ENCODE measurements around the gene CXCR6.

CXCR6 gene

DNA sequence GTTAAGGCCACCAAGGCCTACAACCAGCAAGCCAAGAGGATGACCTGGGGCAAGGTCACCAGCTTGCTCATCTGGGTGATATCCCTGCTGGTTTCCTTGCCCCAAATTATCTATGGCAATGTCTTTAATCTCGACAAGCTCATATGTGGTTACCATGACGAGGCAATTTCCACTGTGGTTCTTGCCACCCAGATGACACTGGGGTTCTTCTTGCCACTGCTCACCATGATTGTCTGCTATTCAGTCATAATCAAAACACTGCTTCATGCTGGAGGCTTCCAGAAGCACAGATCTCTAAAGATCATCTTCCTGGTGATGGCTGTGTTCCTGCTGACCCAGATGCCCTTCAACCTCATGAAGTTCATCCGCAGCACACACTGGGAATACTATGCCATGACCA lies 3.6 kb downstream of the CXCR6 start:
- DNase-seq (ENCODE audit: low read depth in 3 of 3, low spot score in 1 of 3), result no peak

DNA sequence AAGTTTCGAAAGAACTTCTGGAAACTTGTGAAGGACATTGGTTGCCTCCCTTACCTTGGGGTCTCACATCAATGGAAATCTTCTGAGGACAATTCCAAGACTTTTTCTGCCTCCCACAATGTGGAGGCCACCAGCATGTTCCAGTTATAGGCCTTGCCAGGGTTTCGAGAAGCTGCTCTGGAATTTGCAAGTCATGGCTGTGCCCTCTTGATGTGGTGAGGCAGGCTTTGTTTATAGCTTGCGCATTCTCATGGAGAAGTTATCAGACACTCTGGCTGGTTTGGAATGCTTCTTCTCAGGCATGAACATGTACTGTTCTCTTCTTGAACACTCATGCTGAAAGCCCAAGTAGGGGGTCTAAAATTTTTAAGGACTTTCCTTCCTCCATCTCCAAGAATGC lies 4.1 kb downstream of the CXCR6 start:
- DNase-seq (ENCODE audit: low read depth in 3 of 3, low spot score in 1 of 3), result no peak

DNA sequence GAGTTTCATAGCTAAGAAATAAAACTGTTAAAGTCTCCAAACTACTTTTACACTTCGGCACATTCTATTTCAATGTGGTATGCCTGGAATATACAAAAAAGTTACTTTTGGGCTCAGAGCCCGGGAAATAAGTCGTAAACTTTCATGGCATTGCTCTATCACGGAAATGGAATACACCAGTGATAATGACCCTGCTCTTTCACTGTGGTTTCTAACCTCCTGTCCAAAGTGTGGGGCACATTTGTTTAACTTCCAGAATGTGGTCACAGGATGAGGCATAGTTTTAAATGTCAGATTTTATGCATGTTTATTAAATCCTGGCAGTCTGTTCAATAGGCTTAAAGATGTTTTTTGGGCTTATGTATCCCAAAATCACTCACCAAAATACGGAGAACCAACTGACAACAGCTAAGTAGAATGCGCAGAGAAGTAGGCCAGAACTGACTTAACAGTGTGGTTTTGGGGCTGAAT lies 5.1 kb downstream of the CXCR6 start:
- DNase-seq (ENCODE audit: low read depth in 3 of 3, low spot score in 1 of 3), result no peak

DNA sequence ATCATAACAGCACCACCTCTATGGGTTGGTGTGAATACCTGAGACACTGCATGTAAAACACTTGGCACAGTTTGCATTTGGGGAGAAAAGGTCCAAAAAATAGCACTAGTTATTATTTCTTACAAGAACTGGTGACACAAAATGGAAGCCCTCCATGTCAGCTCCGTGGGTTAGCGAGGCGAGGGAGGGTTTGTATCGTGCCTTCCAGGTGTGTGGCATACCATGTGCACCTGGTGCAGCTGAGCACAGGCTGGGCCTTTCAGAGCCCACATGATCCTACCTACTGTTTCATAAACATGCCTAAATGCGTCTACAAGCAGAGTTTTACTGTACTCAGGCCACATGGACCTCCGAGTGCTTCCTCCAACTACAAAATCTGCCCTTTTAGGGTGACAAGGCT lies 5.6 kb downstream of the CXCR6 start:
- no peak for DNase-seq (ENCODE audit: low read depth in 3 of 3, low spot score in 1 of 3)

DNA sequence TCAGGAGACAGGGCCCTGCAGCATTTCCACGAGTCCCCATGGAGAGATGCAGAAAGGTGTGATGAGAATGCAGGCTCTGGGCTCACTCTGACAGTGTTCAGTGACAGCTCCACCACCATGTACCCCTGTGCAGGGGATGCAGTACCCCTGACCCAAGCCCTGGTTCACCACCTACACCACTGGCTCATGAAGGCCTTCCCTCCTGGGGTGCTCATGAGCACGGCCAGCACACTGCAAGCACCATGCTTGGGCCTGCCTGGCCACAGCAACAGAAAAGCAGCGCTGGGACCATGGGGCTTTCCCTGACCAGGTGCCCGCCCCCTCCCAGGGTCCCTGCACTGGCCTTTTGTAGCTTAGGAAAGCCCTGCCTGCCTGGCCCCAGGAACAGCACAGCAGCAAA lies 6.2 kb downstream of the CXCR6 start:
- DNase-seq (ENCODE audit: low read depth in 3 of 3, low spot score in 1 of 3), result no peak

DNA sequence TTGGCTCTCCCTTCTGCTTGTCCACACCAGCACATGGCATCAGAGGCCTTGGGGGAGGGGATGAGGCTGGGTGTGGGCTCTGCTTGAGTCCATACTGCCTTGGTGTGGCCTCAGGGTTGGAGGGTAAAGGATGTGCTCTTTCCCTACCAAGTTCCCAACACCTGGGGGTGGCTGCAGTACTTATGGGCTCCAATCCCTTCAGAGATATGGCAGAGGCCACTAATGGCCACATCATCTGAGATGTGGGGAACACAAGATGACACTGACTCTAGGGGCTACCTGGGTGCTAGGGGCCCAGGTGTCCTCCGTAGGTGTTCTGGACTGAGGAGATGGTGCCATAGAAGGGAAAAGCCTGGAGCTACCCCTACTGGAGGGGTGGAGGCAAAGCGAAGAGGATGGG lies 6.9 kb downstream of the CXCR6 start:
- DNase-seq (ENCODE audit: low read depth in 3 of 3, low spot score in 1 of 3), result no peak

DNA sequence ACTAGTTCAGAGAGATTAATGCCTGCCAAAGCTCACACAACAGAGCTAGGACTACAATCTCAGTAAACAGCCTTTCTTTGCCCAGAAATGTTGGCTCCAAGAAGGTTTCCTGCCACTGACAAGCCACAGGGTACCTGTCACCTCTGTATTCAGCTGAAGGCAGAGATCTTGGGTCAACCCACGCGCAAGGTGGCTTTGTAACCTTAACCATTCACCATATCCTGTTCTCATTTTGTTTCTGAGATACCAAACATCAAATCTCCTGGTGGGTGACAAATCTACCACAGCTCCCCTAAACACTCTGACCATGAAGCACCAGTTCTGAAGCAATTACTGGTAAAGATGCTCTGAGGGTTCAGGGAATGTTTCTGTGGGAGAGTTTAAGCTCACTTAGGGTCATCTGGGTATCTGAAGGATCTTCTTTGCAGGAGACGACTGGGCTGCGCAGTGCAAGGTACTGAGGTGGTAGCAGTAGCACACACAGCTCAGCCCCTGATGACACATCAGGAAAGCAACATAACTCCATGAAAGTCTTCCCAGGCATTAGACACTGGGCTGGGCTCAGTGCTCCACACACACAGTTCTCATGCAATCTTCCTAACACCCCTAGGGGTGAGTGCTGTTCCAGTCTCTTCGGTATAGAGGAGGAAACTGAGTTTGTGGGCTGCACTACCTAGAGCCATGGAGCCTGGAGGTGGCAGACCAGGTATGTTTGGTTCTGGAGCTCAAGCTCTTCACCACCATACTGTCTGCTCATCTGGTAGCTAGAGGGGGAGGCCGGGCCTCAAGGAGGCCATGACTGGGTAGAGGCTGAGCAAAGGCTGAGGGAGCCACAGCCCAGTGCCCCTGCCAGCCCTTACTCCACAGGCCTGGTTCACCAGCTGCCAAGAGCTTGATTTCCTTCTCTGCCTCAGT lies 7.7 kb downstream of the CXCR6 start:
- no peak for DNase-seq (ENCODE audit: low read depth in 3 of 3, low spot score in 1 of 3)

DNA sequence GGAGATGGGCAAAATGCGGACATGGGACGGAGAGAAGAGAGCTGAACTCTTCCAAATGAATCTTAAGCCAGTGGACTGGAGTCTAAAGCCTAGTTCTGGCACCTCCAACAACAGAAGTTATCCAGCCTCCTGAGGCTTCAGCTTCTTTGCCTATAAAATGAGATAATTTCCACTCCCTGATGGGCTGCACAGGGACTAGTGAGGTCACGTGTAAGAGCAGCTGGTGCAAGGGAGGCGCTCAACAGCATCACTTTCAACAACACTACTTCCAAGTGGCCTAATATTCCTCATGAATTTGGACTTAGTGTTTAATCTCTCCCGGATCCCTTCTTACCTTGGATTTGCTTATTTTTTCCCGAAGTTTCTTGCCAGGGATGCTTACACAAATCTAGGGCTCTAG lies 8.7 kb downstream of the CXCR6 start:
- no peak for DNase-seq (ENCODE audit: low read depth in 3 of 3, low spot score in 1 of 3)

DNA sequence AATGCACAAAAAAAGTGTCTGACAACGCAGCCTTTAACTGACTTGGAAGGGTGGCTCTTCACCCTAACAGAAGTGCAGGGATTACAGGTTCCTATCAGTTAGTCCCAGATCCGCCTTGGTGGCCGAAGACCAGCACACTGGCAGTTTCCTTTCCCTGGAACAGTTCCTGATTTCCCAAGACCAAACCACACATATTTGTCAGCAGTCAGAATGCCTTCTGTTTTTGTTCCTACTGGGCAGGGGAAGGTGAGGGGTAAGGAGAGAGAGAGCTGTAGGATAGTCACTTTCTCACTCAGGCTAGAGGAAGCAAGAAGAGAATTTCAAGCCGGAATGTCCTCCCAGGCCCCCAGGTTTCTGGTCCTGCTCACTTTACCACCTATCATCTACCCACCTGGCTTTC lies 9.2 kb downstream of the CXCR6 start:
- DNase-seq (ENCODE audit: low read depth in 3 of 3, low spot score in 1 of 3), result no peak

DNA sequence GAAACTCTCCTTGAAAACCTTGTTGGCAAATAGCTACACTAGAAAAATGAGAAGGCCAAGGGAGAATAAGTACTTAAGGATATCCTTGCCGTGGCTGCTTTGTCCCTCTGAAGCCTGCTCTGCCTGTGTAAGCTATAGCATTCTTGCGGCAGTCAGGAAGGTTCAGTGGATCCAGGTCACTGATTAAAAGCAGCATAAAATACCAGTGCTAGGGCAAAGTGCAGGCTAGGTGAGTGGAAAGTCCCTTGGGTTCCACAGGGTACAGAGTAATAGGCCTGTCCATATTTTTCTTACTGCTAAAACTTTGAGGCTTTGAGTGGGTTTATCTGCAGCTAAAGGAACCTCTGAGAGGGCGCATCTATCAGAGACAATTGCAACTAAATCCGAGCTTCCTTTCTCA lies 10.3 kb downstream of the CXCR6 start:
- no peak for DNase-seq (ENCODE audit: low read depth in 3 of 3, low spot score in 1 of 3)

DNA sequence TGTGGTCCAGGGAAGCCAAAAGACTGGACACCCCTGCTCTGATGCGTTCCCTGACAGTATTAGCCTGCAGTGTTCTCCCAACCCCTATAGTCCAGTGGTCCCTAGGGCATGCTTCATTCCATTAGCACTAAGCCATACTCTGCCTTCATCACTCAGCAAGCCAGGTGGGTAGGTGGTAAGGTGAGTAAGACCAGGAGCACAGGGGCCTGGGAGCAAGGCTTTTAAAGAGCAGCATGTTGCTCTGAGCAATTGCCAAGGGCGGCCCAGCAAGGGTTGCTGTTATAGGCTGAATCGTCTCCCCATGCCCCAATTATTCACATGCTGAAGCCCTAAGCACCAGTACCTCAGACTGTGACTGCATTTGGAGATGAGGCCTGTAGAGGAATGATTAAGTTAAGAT lies 11.0 kb downstream of the CXCR6 start:
- DNase-seq (ENCODE audit: low read depth in 3 of 3, low spot score in 1 of 3), result no peak

DNA sequence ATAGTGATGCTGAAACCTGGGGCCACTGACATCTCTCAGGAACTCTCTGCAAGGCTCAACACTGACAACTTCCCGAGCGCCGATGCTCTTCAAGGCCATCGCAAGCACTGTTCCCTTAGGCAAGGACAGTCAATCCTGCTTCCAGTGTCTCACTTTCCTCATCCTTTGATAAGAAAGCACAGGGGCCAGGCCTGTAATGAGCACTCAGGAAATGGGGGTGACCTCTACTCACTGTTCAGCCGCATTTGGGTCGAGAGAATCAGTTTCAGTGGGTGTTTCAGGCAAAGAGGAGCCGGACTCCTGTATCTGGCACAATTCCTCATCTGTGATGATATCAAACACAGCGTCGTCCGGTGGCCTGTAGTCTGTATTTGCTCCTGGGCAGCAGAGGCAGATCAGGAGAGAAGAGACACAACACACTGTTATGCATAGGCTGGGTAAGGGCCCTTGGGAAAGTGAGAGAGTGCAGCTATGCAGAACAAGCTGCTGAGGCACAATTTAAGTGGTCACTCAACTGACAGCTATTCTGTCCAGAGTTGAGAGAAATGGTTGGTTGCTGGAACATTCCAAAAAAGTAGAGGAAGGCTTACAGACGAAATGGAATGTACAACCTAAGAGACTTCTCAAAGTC lies 11.9 kb downstream of the CXCR6 start:
- no peak for DNase-seq (ENCODE audit: low read depth in 3 of 3, low spot score in 1 of 3)

DNA sequence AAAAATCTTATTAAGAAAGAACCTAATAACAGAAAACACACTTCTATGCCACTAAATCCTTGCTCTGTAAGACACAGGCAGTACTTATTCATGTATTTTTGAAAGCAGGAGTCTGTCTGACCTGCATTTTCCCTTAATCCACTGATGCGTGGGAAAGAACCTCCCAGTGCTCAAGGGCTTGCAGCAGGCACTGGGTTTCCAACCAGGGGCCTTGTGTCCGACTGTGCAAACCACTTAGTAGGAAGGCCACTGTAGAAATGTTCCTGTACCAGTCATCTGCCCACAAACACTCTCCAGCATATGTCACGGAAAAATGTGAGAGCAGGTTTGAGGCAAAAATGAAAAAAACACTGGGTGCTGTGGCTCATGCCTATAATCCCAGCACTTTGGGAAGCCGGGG lies 12.4 kb downstream of the CXCR6 start:
- DNase-seq (ENCODE audit: low read depth in 3 of 3, low spot score in 1 of 3), result no peak

DNA sequence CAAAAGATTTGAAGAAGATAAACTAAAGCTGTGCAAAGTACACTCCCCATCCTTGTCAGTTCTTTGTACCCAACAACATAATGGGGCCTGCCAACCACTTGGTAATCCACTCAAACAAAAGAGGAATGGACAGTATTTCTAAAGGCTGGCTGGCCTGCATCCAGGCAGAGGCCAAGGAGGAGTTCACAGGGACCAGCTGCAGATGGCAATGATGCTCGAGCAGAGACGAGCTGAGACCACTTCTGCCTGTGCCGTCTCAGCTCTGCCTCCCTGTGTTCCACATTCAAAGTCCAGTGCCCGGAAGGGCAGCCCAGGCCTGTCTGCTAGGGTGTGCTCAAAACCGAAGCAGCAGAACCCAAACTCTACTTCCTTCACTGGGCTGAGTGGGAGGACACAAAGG lies 14.3 kb downstream of the CXCR6 start:
- no peak for DNase-seq (ENCODE audit: low read depth in 3 of 3, low spot score in 1 of 3)

DNA sequence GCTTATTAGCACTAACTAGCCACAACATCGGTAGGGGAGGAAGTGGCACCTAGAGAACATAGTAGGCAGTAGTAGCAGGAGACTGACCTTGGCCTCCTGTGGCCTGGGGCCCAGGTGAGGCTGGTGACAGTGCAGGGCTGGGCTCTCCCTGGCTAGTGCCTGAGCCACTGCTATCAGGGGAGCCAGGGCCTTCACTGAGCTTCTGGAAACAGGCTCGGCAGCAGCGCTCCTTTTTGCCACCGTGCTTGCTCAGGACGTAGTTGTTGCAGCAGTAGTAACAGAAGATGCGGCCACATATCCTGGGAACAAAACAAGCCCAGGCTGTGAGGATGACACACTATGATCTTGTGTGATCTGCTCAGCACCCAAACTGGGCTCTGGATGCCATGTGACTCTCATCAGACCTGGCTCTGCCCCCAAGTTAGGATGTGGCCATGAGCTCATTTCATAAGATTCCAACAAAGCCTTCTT lies 15.1 kb downstream of the CXCR6 start:
- no peak for DNase-seq (ENCODE audit: low read depth in 3 of 3, low spot score in 1 of 3)

DNA sequence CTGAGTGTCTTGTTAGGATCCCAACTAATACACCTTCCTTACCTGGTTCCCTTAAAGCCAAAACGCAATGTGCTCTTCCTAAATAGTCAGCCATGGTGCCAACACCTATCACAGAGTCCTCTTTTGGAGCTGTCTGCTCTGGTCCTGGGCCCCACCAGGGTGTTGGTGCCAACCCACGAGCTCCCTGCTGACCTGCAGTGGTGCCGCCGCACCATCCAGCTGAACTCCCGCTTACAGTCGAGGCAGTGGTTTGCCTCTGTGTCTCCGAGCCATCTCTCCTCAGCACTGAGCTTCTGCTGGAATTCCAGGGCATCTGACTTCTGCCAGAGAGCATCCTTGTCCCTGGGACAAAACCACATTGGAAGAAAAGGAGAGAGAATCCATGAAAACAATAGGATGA lies 15.9 kb downstream of the CXCR6 start:
- no peak for DNase-seq (ENCODE audit: low read depth in 3 of 3, low spot score in 1 of 3)

DNA sequence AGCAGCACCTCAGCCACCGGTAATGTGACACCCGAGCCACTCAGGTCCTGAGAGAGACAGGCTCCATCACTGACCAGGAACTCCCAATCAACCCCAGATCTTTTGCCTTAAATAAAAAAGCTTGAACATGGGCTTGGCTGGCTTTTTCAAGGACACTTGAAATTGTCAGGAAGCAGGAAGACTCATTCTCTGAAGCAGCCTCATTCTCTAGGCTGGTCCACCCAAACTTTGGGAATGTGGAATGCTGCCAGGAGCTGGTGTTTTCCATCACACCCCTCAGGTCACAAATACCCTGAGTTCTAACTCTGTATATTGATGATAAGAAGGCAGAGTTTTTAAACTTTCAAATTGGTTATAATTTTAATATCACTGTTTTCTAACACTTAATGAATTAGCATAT lies 17.0 kb downstream of the CXCR6 start:
- no peak for DNase-seq (ENCODE audit: low read depth in 3 of 3, low spot score in 1 of 3)

DNA sequence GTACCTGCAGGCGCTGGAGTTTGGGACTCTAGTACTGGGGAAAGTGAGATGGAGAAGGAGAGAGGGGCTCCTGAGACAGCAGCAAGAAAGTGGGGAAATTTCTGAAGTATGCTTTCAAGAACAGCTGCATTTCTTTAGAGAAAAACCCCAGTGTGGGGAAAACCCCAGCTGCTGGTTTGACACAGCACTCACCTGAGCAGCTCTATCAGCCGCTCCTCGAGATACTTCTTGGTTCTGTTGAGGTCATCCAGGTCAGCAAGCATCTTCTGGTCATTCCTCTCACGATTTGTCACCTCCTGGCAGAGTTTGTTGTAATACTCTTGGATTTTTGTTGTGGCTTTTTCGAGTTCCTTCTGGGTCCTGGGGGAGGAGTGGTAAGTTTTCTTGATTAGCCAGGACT lies 18.8 kb downstream of the CXCR6 start:
- no peak for DNase-seq (ENCODE audit: low read depth in 3 of 3, low spot score in 1 of 3)

DNA sequence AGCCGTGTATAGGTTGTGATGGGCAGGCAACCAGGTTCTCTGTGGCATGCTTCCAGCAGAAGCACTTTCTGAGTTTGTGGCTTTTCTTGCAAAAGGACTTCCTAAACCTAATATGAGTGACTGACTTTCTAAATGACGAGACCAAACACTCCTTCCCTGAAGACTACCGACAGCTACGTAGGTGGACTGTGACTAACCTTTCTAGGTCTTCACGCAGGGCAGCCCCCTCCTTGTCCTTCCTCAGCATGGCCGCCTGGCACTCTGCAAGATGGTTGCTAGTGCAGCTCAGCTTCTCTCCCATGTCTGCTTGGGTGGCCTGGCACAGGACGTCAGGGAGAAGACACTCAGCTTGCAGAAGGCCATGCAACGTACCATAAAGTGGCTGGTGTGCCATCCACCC lies 20.9 kb downstream of the CXCR6 start:
- no peak for DNase-seq (ENCODE audit: low read depth in 3 of 3, low spot score in 1 of 3)

DNA sequence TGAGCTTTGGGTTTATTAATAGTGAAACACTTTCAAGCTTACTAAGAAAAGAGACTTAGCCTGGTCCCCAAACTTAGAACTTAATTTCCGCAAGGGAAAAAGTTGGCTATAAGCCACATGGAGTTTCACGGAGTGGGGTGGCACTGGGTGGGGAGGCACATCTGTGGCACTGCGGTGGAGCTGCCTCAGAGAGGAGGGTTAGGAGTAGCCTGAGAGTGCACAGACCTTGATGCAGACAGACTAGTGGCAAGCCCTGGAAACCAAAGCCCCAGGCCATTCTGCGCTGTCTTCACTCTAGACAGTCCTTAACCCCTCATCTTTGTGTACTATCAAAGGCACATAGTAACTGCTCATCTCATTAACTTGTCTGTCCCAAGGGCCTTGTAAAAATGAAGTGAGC lies 22.0 kb downstream of the CXCR6 start:
- no peak for DNase-seq (ENCODE audit: low read depth in 3 of 3, low spot score in 1 of 3)

DNA sequence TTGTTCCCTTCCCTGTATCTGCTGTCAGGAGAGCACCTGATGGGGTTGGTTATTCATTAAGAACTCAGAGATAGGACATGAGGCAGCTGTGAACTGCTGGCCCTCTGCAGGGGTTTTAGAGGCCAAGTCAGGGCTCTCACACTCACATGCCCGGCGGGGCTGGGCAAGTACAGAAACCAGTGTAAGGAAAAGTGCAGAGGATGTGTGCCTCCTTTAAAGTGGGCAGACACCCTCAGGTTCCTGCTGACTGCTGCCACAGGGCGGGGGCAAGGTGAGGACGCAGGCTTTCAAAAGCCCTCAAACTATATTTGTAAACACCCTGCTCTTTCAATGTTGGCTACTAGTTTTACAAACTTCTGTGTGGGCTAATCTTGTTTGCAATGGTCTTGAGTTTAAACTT lies 22.4 kb downstream of the CXCR6 start:
- no peak for DNase-seq (ENCODE audit: low read depth in 3 of 3, low spot score in 1 of 3)

DNA sequence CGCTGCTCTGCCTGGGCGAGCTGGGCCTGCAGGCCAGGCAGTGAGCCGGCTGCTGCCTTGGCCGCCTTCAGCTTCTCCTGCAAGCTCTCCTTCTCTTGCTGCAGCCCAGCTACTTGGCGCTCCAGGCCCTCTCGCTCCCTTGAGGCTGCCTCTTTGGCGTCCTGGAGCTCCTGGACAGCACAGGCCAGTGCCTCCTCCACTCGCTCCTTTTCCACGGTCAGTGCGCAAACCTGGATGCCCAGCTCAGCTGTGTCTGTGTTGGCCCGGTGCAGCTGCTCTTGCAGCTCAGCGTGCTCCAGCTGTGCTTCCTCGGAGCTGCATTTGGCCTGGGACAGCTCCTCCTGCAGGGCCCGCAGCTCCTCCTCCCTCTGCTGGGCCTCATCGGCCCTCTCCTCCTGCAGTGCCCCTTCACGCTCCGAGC lies 23.1 kb downstream of the CXCR6 start:
- DNase-seq (ENCODE audit: low read depth in 3 of 3, low spot score in 1 of 3), result no peak

Measured in stimulated activated CD4-positive, alpha-beta T cell treated with anti-CD3 and anti-CD28 coated beads, TNF-alpha, amount 100 ng/mL, for 1 hour (primary cell).